ENCODE results near the gene NAP1L4.

DNA sequence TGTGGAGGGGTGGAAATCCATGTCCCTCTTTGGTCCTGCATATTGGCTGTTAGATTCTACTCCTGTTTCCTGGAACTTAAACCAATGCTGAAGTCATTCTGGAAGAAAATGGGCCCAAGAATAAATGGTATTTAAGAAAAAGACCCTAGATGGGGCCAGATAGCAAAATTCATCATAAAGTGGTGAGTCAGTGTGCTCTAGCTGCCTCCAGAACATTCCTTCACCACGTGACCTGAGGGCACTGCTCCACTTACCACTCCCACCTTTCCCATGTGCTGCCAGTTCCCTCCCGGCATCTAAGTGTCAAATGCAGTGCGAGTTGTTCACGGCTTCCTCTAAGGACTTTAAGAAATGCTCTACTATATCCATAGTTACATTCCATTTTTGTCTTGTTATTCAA, 30.9 kb upstream of the NAP1L4 start:
- no peak for TF ChIP-seq ESRRA (CRISPR knock-in tag; IDR thresholded peaks at IDR 0.05; ENCODE audit: borderline replicate concordance)
- TF ChIP-seq, protein P1, sequence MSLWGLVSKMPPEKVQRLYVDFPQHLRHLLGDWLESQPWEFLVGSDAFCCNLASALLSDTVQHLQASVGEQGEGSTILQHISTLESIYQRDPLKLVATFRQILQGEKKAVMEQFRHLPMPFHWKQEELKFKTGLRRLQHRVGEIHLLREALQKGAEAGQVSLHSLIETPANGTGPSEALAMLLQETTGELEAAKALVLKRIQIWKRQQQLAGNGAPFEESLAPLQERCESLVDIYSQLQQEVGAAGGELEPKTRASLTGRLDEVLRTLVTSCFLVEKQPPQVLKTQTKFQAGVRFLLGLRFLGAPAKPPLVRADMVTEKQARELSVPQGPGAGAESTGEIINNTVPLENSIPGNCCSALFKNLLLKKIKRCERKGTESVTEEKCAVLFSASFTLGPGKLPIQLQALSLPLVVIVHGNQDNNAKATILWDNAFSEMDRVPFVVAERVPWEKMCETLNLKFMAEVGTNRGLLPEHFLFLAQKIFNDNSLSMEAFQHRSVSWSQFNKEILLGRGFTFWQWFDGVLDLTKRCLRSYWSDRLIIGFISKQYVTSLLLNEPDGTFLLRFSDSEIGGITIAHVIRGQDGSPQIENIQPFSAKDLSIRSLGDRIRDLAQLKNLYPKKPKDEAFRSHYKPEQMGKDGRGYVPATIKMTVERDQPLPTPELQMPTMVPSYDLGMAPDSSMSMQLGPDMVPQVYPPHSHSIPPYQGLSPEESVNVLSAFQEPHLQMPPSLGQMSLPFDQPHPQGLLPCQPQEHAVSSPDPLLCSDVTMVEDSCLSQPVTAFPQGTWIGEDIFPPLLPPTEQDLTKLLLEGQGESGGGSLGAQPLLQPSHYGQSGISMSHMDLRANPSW (CRISPR knock-in tag; conservative IDR thresholded peaks at IDR 0.05; ENCODE audit: low read depth), result no peak
- TF ChIP-seq ATF1 (CRISPR knock-in tag; IDR thresholded peaks at IDR 0.05), result no peak
- TF ChIP-seq, protein P2, sequence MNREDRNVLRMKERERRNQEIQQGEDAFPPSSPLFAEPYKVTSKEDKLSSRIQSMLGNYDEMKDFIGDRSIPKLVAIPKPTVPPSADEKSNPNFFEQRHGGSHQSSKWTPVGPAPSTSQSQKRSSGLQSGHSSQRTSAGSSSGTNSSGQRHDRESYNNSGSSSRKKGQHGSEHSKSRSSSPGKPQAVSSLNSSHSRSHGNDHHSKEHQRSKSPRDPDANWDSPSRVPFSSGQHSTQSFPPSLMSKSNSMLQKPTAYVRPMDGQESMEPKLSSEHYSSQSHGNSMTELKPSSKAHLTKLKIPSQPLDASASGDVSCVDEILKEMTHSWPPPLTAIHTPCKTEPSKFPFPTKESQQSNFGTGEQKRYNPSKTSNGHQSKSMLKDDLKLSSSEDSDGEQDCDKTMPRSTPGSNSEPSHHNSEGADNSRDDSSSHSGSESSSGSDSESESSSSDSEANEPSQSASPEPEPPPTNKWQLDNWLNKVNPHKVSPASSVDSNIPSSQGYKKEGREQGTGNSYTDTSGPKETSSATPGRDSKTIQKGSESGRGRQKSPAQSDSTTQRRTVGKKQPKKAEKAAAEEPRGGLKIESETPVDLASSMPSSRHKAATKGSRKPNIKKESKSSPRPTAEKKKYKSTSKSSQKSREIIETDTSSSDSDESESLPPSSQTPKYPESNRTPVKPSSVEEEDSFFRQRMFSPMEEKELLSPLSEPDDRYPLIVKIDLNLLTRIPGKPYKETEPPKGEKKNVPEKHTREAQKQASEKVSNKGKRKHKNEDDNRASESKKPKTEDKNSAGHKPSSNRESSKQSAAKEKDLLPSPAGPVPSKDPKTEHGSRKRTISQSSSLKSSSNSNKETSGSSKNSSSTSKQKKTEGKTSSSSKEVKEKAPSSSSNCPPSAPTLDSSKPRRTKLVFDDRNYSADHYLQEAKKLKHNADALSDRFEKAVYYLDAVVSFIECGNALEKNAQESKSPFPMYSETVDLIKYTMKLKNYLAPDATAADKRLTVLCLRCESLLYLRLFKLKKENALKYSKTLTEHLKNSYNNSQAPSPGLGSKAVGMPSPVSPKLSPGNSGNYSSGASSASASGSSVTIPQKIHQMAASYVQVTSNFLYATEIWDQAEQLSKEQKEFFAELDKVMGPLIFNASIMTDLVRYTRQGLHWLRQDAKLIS (CRISPR knock-in tag; IDR thresholded peaks at IDR 0.05; ENCODE audit: borderline replicate concordance), result no peak
- TF ChIP-seq CTCF (IDR thresholded peaks at IDR 0.05), result no peak
- no peak for TF ChIP-seq ZNF263 (CRISPR knock-in tag; IDR thresholded peaks at IDR 0.05; ENCODE audit: low read depth)
- no peak for TF ChIP-seq ZNF232 (CRISPR knock-in tag; IDR thresholded peaks at IDR 0.05)
- TF ChIP-seq TEAD1 (CRISPR knock-in tag; IDR thresholded peaks at IDR 0.05), result no peak
- TF ChIP-seq, protein P3, sequence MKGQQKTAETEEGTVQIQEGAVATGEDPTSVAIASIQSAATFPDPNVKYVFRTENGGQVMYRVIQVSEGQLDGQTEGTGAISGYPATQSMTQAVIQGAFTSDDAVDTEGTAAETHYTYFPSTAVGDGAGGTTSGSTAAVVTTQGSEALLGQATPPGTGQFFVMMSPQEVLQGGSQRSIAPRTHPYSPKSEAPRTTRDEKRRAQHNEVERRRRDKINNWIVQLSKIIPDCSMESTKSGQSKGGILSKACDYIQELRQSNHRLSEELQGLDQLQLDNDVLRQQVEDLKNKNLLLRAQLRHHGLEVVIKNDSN (CRISPR knock-in tag; IDR thresholded peaks at IDR 0.05), result no peak

Measured in WTC11 (cell line).